Liver (tissue), 3 donors: ENCODE measurements around the gene PYDC1.

ENCODE experiments used
- ATF3 ChIP-seq: IDR thresholded peaks from 2 replicates; pipeline ENCODE4 v1.6.1; 2016; ENCODE audit warnings: antibody characterized with exemption
- CTCF ChIP-seq: fragments of 150-350 bp; IDR thresholded peaks from 2 replicates; pipeline ENCODE4 v1.5.1; 2017; ENCODE audit warnings: improper control_type of control experiment, low read depth, low read length; ENCODE audit not compliant: missing input control
- EGR1 ChIP-seq, 2 donors: IDR thresholded peaks; 2 replicates each; pipeline ENCODE4 v1.6.1; 2016 to 2018; ENCODE audit warnings: antibody characterized with exemption in 2 of 2, low read depth in 2 of 2
- FOXA1 ChIP-seq: IDR thresholded peaks from 2 replicates; pipeline ENCODE4 v1.6.1; 2016; ENCODE audit warnings: antibody characterized with exemption
- GABPA ChIP-seq, 2 donors: IDR thresholded peaks in 1 of 2; conservative IDR thresholded peaks in 1 of 2; 2 replicates each; pipeline ENCODE4 v1.6.1; 2016; ENCODE audit warnings: antibody characterized with exemption in 2 of 2, mild to moderate bottlenecking in 1 of 2, moderate library complexity in 1 of 2
- JUND ChIP-seq, 2 donors: IDR thresholded peaks; 2 replicates each; pipeline ENCODE4 v1.6.1; 2016; ENCODE audit warnings: antibody characterized with exemption in 2 of 2
- MAX ChIP-seq: IDR thresholded peaks from 2 replicates; pipeline ENCODE4 v1.6.1; 2016; ENCODE audit warnings: antibody characterized with exemption
- NR2F2 ChIP-seq: IDR thresholded peaks from 2 replicates; pipeline ENCODE4 v1.6.1; 2016; ENCODE audit warnings: antibody characterized with exemption
- RAD21 ChIP-seq, 2 donors: IDR thresholded peaks; 2 replicates each; pipeline ENCODE4 v1.6.1; 2016; ENCODE audit warnings: antibody characterized with exemption in 2 of 2, mild to moderate bottlenecking in 2 of 2
- SP1 ChIP-seq: IDR thresholded peaks from 2 replicates; pipeline ENCODE4 v1.6.1; 2018; ENCODE audit warnings: antibody characterized with exemption, mild to moderate bottlenecking
- TAF1 ChIP-seq: conservative IDR thresholded peaks from 2 replicates; pipeline ENCODE4 v1.6.1; 2016; ENCODE audit warnings: antibody characterized with exemption, mild to moderate bottlenecking
- YY1 ChIP-seq: IDR thresholded peaks from 2 replicates; pipeline ENCODE4 v1.6.1; 2016; ENCODE audit warnings: antibody characterized with exemption, mild to moderate bottlenecking
- TF ChIP-seq, protein P1 (sequence below): IDR thresholded peaks from 2 replicates; pipeline ENCODE4 v1.6.1; 2016; ENCODE audit warnings: antibody characterized with exemption, mild to moderate bottlenecking
- TF ChIP-seq, protein P2 (sequence below): IDR thresholded peaks from 2 replicates; pipeline ENCODE4 v1.6.1; 2016; ENCODE audit warnings: antibody characterized with exemption
- donor health status: healthy.
- donor health status: healthy.

- TF ChIP-seq CTCF (no peak), EGR1 (IDR thresholded peaks at IDR 0.05; ENCODE audit: low read depth in 2 of 2) (no peak), JUND (IDR thresholded peaks at IDR 0.05) (no peak), RAD21 (IDR thresholded peaks at IDR 0.05) (no peak), GABPA (IDR thresholded peaks at IDR 0.05 in 1 of 2, conservative IDR thresholded peaks at IDR 0.05 in 1 of 2) (no peak), SP1 (no peak), FOXA1 (no peak), YY1 (no peak), ATF3 (no peak), MAX (no peak), NR2F2 (no peak), TAF1 (no peak)
- TF ChIP-seq, protein P1, sequence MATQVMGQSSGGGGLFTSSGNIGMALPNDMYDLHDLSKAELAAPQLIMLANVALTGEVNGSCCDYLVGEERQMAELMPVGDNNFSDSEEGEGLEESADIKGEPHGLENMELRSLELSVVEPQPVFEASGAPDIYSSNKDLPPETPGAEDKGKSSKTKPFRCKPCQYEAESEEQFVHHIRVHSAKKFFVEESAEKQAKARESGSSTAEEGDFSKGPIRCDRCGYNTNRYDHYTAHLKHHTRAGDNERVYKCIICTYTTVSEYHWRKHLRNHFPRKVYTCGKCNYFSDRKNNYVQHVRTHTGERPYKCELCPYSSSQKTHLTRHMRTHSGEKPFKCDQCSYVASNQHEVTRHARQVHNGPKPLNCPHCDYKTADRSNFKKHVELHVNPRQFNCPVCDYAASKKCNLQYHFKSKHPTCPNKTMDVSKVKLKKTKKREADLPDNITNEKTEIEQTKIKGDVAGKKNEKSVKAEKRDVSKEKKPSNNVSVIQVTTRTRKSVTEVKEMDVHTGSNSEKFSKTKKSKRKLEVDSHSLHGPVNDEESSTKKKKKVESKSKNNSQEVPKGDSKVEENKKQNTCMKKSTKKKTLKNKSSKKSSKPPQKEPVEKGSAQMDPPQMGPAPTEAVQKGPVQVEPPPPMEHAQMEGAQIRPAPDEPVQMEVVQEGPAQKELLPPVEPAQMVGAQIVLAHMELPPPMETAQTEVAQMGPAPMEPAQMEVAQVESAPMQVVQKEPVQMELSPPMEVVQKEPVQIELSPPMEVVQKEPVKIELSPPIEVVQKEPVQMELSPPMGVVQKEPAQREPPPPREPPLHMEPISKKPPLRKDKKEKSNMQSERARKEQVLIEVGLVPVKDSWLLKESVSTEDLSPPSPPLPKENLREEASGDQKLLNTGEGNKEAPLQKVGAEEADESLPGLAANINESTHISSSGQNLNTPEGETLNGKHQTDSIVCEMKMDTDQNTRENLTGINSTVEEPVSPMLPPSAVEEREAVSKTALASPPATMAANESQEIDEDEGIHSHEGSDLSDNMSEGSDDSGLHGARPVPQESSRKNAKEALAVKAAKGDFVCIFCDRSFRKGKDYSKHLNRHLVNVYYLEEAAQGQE = no peak
- TF ChIP-seq, protein P2, sequence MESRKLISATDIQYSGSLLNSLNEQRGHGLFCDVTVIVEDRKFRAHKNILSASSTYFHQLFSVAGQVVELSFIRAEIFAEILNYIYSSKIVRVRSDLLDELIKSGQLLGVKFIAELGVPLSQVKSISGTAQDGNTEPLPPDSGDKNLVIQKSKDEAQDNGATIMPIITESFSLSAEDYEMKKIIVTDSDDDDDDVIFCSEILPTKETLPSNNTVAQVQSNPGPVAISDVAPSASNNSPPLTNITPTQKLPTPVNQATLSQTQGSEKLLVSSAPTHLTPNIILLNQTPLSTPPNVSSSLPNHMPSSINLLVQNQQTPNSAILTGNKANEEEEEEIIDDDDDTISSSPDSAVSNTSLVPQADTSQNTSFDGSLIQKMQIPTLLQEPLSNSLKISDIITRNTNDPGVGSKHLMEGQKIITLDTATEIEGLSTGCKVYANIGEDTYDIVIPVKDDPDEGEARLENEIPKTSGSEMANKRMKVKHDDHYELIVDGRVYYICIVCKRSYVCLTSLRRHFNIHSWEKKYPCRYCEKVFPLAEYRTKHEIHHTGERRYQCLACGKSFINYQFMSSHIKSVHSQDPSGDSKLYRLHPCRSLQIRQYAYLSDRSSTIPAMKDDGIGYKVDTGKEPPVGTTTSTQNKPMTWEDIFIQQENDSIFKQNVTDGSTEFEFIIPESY = no peak
Measured at GRCh38 chr16:31198207-31198882, 18.6 kb downstream of the PYDC1 start.
